Adrenal gland (tissue), 12 donors: ENCODE data around the gene TMEM158. TPM values are rescaled to one million over a fixed set of nuclear protein-coding genes. Genes with fewer than 3 reads are reported as not detected.

Source experiments
- DNase-seq, 7 donors: peaks; one replicate each; pipeline ENCODE4 v3.0.0-alpha.2; 2019 to 2020
- H3K27ac ChIP-seq, 5 donors: fragments of 200-600 bp; sonication (generic) in 4 of 5; 1 replicate in 3 of 5; 2 replicates in 2 of 5; pipeline versions ENCODE4 v1.5.1 to v1.8.0; 2016 to 2020; ENCODE audit warnings: mild to moderate bottlenecking in 1 of 5
- H3K27me3 ChIP-seq: fragments of 200-600 bp; 2 replicates; pipeline ENCODE4 v1.8.0; 2021
- H3K36me3 ChIP-seq, 2 donors: fragments of 200-600 bp; replicated peaks in 1 of 2; 1 replicate in 1 of 2; 2 replicates in 1 of 2; pipeline versions ENCODE4 v1.5.1 to v1.8.0; 2018 to 2022
- H3K4me1 ChIP-seq, 2 donors: fragments of 200-600 bp; replicated peaks in 1 of 2; 1 replicate in 1 of 2; 2 replicates in 1 of 2; pipeline versions ENCODE4 v1.5.1 to v1.8.0; 2018 to 2021
- H3K4me3 ChIP-seq, 4 donors: fragments of 200-600 bp; sonication (generic) in 3 of 4; one replicate each; pipeline ENCODE4 v1.5.1; 2016 to 2018
- H3K9me3 ChIP-seq, 3 donors: fragments of 200-600 bp; sonication (generic) in 1 of 3; replicated peaks in 1 of 3; 1 replicate in 2 of 3; 2 replicates in 1 of 3; pipeline versions ENCODE4 v1.5.1 to v1.8.0; 2016 to 2021
- POLR2A ChIP-seq, 2 donors: fragments of 450-650 bp; IDR thresholded peaks; one replicate each; pipeline ENCODE4 v1.6.1; 2017; ENCODE audit warnings: antibody characterized with exemption in 2 of 2, mild to moderate bottlenecking in 2 of 2, moderate library complexity in 1 of 2
- WGBS, 4 donors: extraction: QIAGEN DNeasy Blood & Tissue Kit in 2 of 4; methylation state at CpG; one replicate each; pipeline versions ENCODE4 v1.1.5 to v1.1.7; 2013 to 2017; 5-methylcytosine and 5-hydroxymethylcytosine counted together
- intact Hi-C, 2 donors: fragments of 100-400 bp; cut with DNase I; formaldehyde crosslinking; loops; one replicate each; pipeline versions ENCODE4 v1.14.1 to v1.15.0; 2022 to 2023
- polyA plus RNA-seq, 3 donors: library from polyadenylated mRNA; stranded (reverse); fragments of 200-250 nt in 2 of 3; fragments of 350-450 nt in 1 of 3; fragmentation: Illumina TruSeq in 1 of 3; extraction: RNeasy Lipid Tissue Mini Kit (QIAGEN cat#74804) in 1 of 3; gene quantifications; one replicate each; pipeline ENCODE4 v1.2.3, GENCODE V29; 2013 to 2014
- small RNA-seq, 2 donors: library from RNA; depleted of rRNA; stranded (forward); fragments of <200 nt; gene quantifications; one replicate each; pipeline ENCODE3, GENCODE V24; 2016
- total RNA-seq, 9 donors: library from RNA; depleted of rRNA in 4 of 9; stranded (reverse); fragments of >200 nt in 4 of 9; fragments of 120-200 nt in 1 of 9; fragmentation: NEBNext Ultra II Directional in 1 of 9; extraction: Animal tissue kit (Norgen Biotek cat#: 25700) in 1 of 9; gene quantifications; one replicate each; pipeline versions ENCODE4 v1.1.0 to v1.2.4, GENCODE V29; 2013 to 2023
- TF ChIP-seq, protein P1 (sequence below), 6 experiments: fragments of 450-650 bp in 4 of 6; fragments of 200-600 bp in 2 of 6; sonication (generic) in 1 of 6; IDR thresholded peaks; 1 replicate in 5 of 6; 2 replicates in 1 of 6; pipeline versions ENCODE4 v1.5.1 to v1.8.0; 2016 to 2021; ENCODE audit warnings: antibody characterized with exemption in 6 of 6, mild to moderate bottlenecking in 2 of 6, moderate library complexity in 1 of 6
- donor health status: healthy with polysubstance abuse.
- donor health status: Bipolar disorder and iron deficiency.
- donor health status: DM: yes; HTN: yes; CAD: no.
- donor health status: DM: no; HTN: no; CAD: no.
- donor health status: DM: no; HTN: no; CAD: no.
- donor health status: DM: yes; HTN: yes; CAD: no.

Gene TMEM158
- total and polyA plus RNA-seq, 12 donors = 2.1 to 31.4 (median 14.0) TPM

DNA sequence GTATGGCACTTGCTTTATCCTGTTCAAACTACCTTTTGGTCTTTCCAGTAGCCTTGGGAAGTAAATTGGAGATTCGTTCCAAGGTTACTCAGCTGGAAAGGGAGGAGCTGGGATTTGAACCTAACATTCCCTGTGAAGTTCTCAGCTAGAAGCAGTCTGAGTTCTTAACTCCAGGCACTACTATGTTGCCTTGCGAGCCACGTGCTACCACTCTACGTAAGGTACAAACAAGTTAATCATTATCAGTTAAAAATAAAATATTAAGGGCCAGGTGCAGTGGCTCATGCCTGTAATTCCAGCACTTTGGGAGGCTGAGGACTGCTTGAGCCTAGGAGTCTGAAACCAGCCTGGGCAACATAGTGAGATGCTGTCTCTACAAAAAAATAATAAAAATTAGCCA is 49.2 kb downstream of the TMEM158 start:
- Histone ChIP-seq H3K27me3 (no peaks in the 10 kb centered on the region), H3K36me3 (no peaks in the 10 kb centered on the region), H3K4me3 (no peak overlapping the region), H3K4me1 (no peaks in the 10 kb centered on the region), H3K27ac (no peak overlapping the region), H3K9me3 (no peaks in the 10 kb centered on the region)
- intact Hi-C loops = no loop called here
- 60 to 80% (median 70%) methylated on average over 4 of the region's 4 CpGs for WGBS, 4 donors
- DNase-seq = no peak
- TF ChIP-seq POLR2A (IDR thresholded peaks at IDR 0.05) = no peak
- TF ChIP-seq, protein P1, sequence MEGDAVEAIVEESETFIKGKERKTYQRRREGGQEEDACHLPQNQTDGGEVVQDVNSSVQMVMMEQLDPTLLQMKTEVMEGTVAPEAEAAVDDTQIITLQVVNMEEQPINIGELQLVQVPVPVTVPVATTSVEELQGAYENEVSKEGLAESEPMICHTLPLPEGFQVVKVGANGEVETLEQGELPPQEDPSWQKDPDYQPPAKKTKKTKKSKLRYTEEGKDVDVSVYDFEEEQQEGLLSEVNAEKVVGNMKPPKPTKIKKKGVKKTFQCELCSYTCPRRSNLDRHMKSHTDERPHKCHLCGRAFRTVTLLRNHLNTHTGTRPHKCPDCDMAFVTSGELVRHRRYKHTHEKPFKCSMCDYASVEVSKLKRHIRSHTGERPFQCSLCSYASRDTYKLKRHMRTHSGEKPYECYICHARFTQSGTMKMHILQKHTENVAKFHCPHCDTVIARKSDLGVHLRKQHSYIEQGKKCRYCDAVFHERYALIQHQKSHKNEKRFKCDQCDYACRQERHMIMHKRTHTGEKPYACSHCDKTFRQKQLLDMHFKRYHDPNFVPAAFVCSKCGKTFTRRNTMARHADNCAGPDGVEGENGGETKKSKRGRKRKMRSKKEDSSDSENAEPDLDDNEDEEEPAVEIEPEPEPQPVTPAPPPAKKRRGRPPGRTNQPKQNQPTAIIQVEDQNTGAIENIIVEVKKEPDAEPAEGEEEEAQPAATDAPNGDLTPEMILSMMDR (IDR thresholded peaks at IDR 0.05) = no peak

Small RNAs within 50 kb of the gene (small RNA-seq; reads per million reads assigned to genes)
- 0 reads per million in 2 donors for gene RF00012

Other genes starting within 250 kb of the TMEM158 start
- gene CLEC3B, start 200.0 kb downstream of the TMEM158 start, total RNA-seq = 100 to 1,000 TPM in 3 of 9 donors, 10 to 100 TPM in 6; 20.7 to 110 (median 71.4) TPM
- gene CLEC3B, start 200.0 kb downstream of the TMEM158 start, polyA plus RNA-seq = 100 to 1,000 TPM in 2 of 3 donors, 1 to 10 TPM in 1; 5.1 to 251 (median 177) TPM
- 1 to 10 TPM in 7 of 9 donors, under 1 TPM in 2; 0.42 to 4.3 (median 2.6) TPM for gene CDCP1, start 79.9 kb downstream of the TMEM158 start, total RNA-seq
- under 1 TPM; 0.27 to 0.79 (median 0.40) TPM for gene CDCP1, start 79.9 kb downstream of the TMEM158 start, polyA plus RNA-seq
- 10 to 100 TPM; 18.0 to 38.4 (median 23.4) TPM for gene LARS2, start 162.3 kb upstream of the TMEM158 start, total RNA-seq
- 10 to 100 TPM in 1 of 3 donors, 1 to 10 TPM in 2; 3.1 to 22.1 (median 4.7) TPM for gene LARS2, start 162.3 kb upstream of the TMEM158 start, polyA plus RNA-seq